Caki2 (cell line): ENCODE measurements around the gene SERPINB3. TPM values are rescaled to one million over a fixed set of nuclear protein-coding genes. Genes with fewer than 3 reads are reported as not detected.

Experiments used
- total RNA-seq: library from RNA; depleted of rRNA; stranded (reverse); fragments of >200 nt; shearing (Covaris generic); gene quantifications from 2 replicates; pipeline ENCODE4 v1.2.3, GENCODE V29; 2014; ENCODE audit warnings: low replicate concordance; rRNA removed

Gene SERPINB3
- total RNA-seq, 1 experiment from 2014 or later = not detected

Other genes starting within 250 kb of the SERPINB3 start
- gene VPS4B, start 239.4 kb downstream of the SERPINB3 start, total RNA-seq = 16.4 and 18.8 TPM in 2 replicates
- 40.1 and 44.9 TPM in 2 replicates for gene SERPINB5, start 184.9 kb downstream of the SERPINB3 start, total RNA-seq
- not detected in 2 replicates for gene SERPINB12, start 119.5 kb downstream of the SERPINB3 start, total RNA-seq
- not detected in 2 replicates for gene SERPINB13, start 74.5 kb downstream of the SERPINB3 start, total RNA-seq
- not detected in 2 replicates for gene SERPINB4, start 17.6 kb downstream of the SERPINB3 start, total RNA-seq
- not detected in 2 replicates for gene SERPINB11, start 41.1 kb upstream of the SERPINB3 start, total RNA-seq
- 3.4 and 9.3 TPM in 2 replicates for gene SERPINB7, start 113.5 kb upstream of the SERPINB3 start, total RNA-seq
- gene SERPINB2, start 225.8 kb upstream of the SERPINB3 start, total RNA-seq = not detected in 2 replicates
- gene SERPINB10, start 246.1 kb upstream of the SERPINB3 start, total RNA-seq = not detected in 2 replicates